HG03558 (cell line): ENCODE data around the gene IL17B.

Experiments used
- ATAC-seq: cut with Tn5 transposase; IDR thresholded peaks from one replicate; pipeline ENCODE4 v1.9.1; 2021; ENCODE audit warnings: moderate number of reproducible peaks; ENCODE audit not compliant: unreplicated experiment; ENCODE audit errors: extremely low read depth

Gene IL17B

GRCh38 chr5:149381261-149381985, 2.3 kb upstream of the IL17B start:
- ATAC-seq = no peak

GRCh38 chr5:149380466-149381121, 1.5 kb upstream of the IL17B start:
- no peak for ATAC-seq

GRCh38 chr5:149379818-149380374, 804 bp upstream of the IL17B start:
- ATAC-seq = no peak

GRCh38 chr5:149378241-149378820, 761 bp downstream of the IL17B start:
- no peak for ATAC-seq

GRCh38 chr5:149376711-149377447, 2.2 kb downstream of the IL17B start:
- ATAC-seq = no peak

GRCh38 chr5:149376104-149376503, 3.0 kb downstream of the IL17B start:
- ATAC-seq = no peak

GRCh38 chr5:149375434-149375833, 3.7 kb downstream of the IL17B start:
- ATAC-seq = no peak

GRCh38 chr5:149374801-149375200, 4.3 kb downstream of the IL17B start:
- no peak for ATAC-seq

- no peak for ATAC-seq
Measured at GRCh38 chr5:149374303-149374702, 4.8 kb downstream of the IL17B start.

GRCh38 chr5:149372932-149373331, 6.2 kb downstream of the IL17B start:
- ATAC-seq = no peak

- no peak for ATAC-seq
Measured at GRCh38 chr5:149372076-149372795, 6.9 kb downstream of the IL17B start.

- ATAC-seq = no peak
Measured at GRCh38 chr5:149371296-149371962, 7.7 kb downstream of the IL17B start.

- ATAC-seq = no peak
Measured at GRCh38 chr5:149370878-149371277, 8.2 kb downstream of the IL17B start.

GRCh38 chr5:149367972-149368645, 11.0 kb downstream of the IL17B start:
- ATAC-seq = no peak

GRCh38 chr5:149367249-149367971, 11.7 kb downstream of the IL17B start:
- no peak for ATAC-seq

- no peak for ATAC-seq
Measured at GRCh38 chr5:149366169-149366729, 12.8 kb downstream of the IL17B start.

GRCh38 chr5:149365418-149365817, 13.7 kb downstream of the IL17B start:
- no peak for ATAC-seq

- ATAC-seq = no peak
Measured at GRCh38 chr5:149364719-149365118, 14.4 kb downstream of the IL17B start.
